ENCODE results near the gene NDUFAF5. TPM values are rescaled to one million over a fixed set of nuclear protein-coding genes. Genes with fewer than 3 reads are reported as not detected.

The NDUFAF5 gene
- total RNA-seq, 2 experiments from 2014 or later = 22.0 to 24.3 TPM

DNA sequence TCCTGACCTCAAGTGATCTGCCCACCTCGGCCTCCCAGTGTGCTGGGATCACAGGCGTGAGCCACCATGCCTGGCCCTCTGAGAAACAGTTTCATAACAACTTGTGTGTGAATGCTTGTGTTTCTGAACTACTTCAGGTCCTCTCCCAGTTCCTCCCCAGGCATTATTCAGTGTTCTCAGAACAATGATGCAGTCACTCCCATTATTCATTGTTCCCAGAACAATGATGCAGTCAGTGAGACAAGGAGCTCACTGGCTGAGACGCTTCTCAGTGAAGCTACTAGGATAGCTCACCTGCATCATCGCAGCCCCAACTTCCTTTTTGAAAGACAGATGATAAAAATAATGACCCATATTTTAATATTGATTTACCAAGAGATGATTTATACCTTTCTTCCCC, 71.5 kb downstream of the NDUFAF5 start:
- DNase-seq (no peak), ATAC-seq (no peak)
- Mint-ChIP-seq H3K27me3 (peaks cover 6% of the 10 kb centered on the region), H3K4me3 (no peak overlapping the region), H3K36me3 (ENCODE audit: low read depth) (no peaks in the 10 kb centered on the region), H3K9me3 (ENCODE audit: low read depth) (no peaks in the 10 kb centered on the region), H3K27ac (no peak overlapping the region), H3K4me1 (no peaks in the 10 kb centered on the region)
- intact Hi-C loops (cut with DNase I, micrococcal nuclease) = no loop called here
- ChIA-PET POLR2A (interaction anchor here (0.7 kb wide), 1 partner anchor 79 kb away, joined by 3 read pairs; no protein-coding TSS in a partner anchor), CTCF (no interaction called here)

DNA sequence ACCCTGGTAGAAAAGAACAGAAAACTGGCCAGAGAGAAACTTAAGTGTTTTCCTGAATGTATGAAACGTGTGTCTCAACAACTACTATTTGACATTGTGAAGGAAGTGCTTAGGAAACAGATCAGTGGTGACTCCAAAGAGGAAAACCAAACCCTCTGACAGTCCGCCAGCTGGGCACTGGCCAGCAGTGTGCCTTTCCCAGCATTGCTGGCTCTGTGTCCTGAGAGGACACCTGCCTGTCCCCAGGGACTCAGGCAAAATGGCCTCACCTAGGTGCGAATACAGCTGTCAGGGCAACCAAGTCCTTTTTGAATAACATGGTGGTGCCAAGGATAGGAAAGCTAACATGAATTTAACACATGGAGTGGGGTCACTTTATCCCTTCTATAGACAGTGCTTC, 72.5 kb downstream of the NDUFAF5 start:
- CTCF ChIA-PET = no interaction called here

DNA sequence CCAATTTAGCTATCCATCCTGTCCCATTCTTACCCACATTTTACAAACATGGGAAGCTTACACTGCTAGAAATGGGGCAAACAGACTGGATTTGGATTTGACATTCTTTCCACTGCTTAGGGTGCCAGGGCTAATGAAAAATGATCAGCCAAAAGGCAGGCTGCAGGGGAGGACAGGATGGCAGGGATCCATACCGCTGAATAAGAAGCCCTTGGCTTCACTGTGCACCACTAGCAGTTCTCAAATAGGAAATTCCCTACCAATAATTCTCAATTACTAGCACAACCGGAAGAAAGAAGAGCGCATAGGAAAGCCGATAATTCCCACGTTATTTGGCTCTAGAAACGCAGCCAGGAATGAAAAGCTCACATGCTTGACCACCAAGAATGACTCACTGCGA, 73.1 kb downstream of the NDUFAF5 start:
- POLR2A ChIA-PET = no interaction called here
- Mint-ChIP-seq H3K36me3 (ENCODE audit: low read depth) (no peaks in the 10 kb centered on the region), H3K27me3 (peaks cover 10% of the 10 kb centered on the region), H3K4me1 (no peaks in the 10 kb centered on the region), H3K27ac (no peak overlapping the region), H3K9me3 (ENCODE audit: low read depth) (no peaks in the 10 kb centered on the region), H3K4me3 (no peak overlapping the region)
- ATAC-seq = no peak
- CTCF ChIA-PET = no interaction called here
- DNase-seq = no peak
- intact Hi-C loops (cut with DNase I, micrococcal nuclease) = no loop called here

More for the DNA sequence above, 72.5 kb downstream of the NDUFAF5 start:
- no peaks in the 10 kb centered on the region for H3K9me3 Mint-ChIP-seq (ENCODE audit: low read depth)
- no peak for DNase-seq
- intact Hi-C loops (cut with DNase I, micrococcal nuclease) = no loop called here
- H3K4me3 Mint-ChIP-seq = no peak overlapping the region
- no peak for ATAC-seq
- H3K27ac Mint-ChIP-seq = no peak overlapping the region
- POLR2A ChIA-PET = no interaction called here
- H3K27me3 Mint-ChIP-seq = peaks cover 10% of the 10 kb centered on the region
- no peaks in the 10 kb centered on the region for H3K4me1 Mint-ChIP-seq
- H3K36me3 Mint-ChIP-seq (ENCODE audit: low read depth) = no peaks in the 10 kb centered on the region

DNA sequence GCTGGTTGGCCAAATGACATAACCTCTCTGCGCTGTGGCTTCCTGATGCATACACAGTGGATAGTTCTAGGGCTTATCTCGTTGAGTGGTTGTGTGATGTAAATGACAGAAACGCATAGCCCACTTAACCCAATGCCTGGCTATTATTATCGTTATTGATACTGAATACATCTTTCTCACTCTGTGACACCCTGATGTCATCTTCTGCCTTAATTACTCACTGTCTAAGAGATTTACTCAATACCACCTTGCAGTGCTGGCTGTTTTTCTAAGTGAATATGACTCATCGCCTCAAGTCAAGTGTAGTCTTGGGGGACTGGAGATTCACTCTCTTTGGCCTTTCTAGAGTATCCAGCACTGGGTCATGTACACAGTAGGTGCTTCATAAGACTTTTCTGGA, 73.6 kb downstream of the NDUFAF5 start:
- Mint-ChIP-seq H3K9me3 (ENCODE audit: low read depth) (no peaks in the 10 kb centered on the region), H3K36me3 (ENCODE audit: low read depth) (no peaks in the 10 kb centered on the region), H3K4me1 (no peaks in the 10 kb centered on the region), H3K27me3 (peaks cover 10% of the 10 kb centered on the region), H3K27ac (no peak overlapping the region), H3K4me3 (no peak overlapping the region)
- POLR2A ChIA-PET = no interaction called here
- DNase-seq = no peak
- CTCF ChIA-PET = no interaction called here
- ATAC-seq = no peak
- intact Hi-C loops (cut with DNase I, micrococcal nuclease) = no loop called here

GRCh38 chr20:13858871-13859270, 74.0 kb downstream of the NDUFAF5 start:
- no peak for ATAC-seq
- H3K4me3 Mint-ChIP-seq = no peak overlapping the region
- no peaks in the 10 kb centered on the region for H3K36me3 Mint-ChIP-seq (ENCODE audit: low read depth)

DNA sequence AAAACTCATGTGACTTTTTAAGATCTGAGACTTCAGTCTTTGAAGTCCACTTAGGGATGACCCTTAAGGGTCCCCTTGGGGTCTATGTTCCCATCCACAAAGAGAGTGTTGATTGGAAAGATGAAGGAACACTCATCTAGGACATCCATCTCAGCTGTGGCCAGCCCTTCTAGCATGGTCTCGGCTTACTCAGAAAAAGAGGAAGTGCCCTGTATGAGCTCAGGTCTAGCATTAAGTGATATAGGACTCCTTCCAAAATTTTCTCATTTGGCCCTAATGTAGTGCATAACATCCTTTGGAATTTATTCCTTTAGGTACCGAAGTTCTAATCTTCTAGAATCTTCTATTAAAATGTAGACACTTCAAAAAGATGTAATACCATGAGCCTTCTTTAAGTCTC, 77.4 kb downstream of the NDUFAF5 start:
- no peak overlapping the region for H3K27ac Mint-ChIP-seq
- no peak for DNase-seq
- H3K4me1 Mint-ChIP-seq = no peaks in the 10 kb centered on the region
- peaks cover 12% of the 10 kb centered on the region for H3K27me3 Mint-ChIP-seq
- H3K4me3 Mint-ChIP-seq = no peak overlapping the region
- no peaks in the 10 kb centered on the region for H3K36me3 Mint-ChIP-seq (ENCODE audit: low read depth)
- ChIA-PET POLR2A (no interaction called here), CTCF (no interaction called here)
- no peak for ATAC-seq
- intact Hi-C loops (cut with DNase I, micrococcal nuclease) = no loop called here
- no peaks in the 10 kb centered on the region for H3K9me3 Mint-ChIP-seq (ENCODE audit: low read depth)

More at GRCh38 chr20:13858871-13859270, 74.0 kb downstream of the NDUFAF5 start:
- Mint-ChIP-seq H3K9me3 (ENCODE audit: low read depth) (no peaks in the 10 kb centered on the region), H3K27ac (no peak overlapping the region), H3K27me3 (peaks cover 10% of the 10 kb centered on the region), H3K4me1 (no peaks in the 10 kb centered on the region)
- POLR2A ChIA-PET = no interaction called here
- CTCF ChIA-PET = no interaction called here
- no peak for DNase-seq
- intact Hi-C loops (cut with DNase I, micrococcal nuclease) = no loop called here

DNA sequence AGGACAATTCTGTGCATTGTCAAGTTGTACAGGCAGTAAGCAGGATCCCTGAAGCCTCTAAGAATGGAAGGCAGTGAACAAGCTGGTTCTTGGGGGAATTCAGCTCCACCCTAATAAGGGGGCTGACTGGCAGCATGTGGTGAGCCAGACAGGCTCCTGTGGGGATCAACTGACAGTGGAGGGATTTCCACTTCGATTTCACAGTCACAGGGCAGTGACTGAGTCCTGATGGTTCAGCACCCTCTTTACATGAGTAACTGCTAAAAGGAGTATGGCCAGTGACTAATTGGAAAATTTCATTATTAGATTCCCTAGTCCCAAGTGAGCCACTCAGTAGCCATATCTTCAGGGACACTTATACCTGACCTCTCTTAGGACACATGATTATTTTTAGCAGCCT, 78.4 kb downstream of the NDUFAF5 start:
- no peak overlapping the region for H3K4me3 Mint-ChIP-seq
- no peaks in the 10 kb centered on the region for H3K4me1 Mint-ChIP-seq
- no peaks in the 10 kb centered on the region for H3K9me3 Mint-ChIP-seq (ENCODE audit: low read depth)
- DNase-seq = no peak
- ChIA-PET CTCF (no interaction called here), POLR2A (no interaction called here)
- no peaks in the 10 kb centered on the region for H3K36me3 Mint-ChIP-seq (ENCODE audit: low read depth)
- no peak for ATAC-seq
- H3K27me3 Mint-ChIP-seq = peaks cover 12% of the 10 kb centered on the region
- no peak overlapping the region for H3K27ac Mint-ChIP-seq
- intact Hi-C loops (cut with DNase I, micrococcal nuclease) = no loop called here

DNA sequence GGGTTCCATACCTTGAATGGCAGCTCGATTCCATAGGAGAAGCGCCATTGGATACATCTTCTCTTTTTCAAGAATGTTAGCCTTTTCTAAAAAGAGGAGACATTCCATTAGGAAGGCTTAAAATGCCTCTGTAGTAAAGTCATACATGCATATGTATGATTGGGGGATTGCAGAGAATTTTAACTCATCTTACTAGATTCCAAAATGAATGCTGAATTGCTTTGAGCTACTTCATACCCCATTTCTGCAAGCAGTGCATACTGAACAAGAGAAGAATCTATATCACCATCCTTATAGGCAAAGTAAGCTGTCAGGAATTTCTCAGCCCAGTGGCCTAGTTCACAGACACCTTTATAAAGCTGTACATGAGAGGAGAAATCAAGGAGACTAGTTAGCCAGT, 80.3 kb downstream of the NDUFAF5 start:
- intact Hi-C loops (cut with DNase I, micrococcal nuclease) = no loop called here
- DNase-seq (no peak), ATAC-seq (no peak)
- Mint-ChIP-seq H3K9me3 (ENCODE audit: low read depth) (no peaks in the 10 kb centered on the region), H3K36me3 (ENCODE audit: low read depth) (no peaks in the 10 kb centered on the region), H3K27me3 (peaks cover 12% of the 10 kb centered on the region), H3K4me1 (no peaks in the 10 kb centered on the region), H3K4me3 (no peak overlapping the region), H3K27ac (no peak overlapping the region)
- ChIA-PET CTCF (interaction anchor here (0.7 kb wide), 1 partner anchor 10 kb away, joined by 3 read pairs; no protein-coding TSS in a partner anchor), POLR2A (no interaction called here)

GRCh38 chr20:13865791-13866351, 81.0 kb downstream of the NDUFAF5 start:
- ATAC-seq (no peak), DNase-seq (no peak)
- peaks cover 12% of the 10 kb centered on the region for H3K27me3 Mint-ChIP-seq
- intact Hi-C loops (cut with DNase I, micrococcal nuclease) = no loop called here
- H3K4me3 Mint-ChIP-seq = no peak overlapping the region
- H3K4me1 Mint-ChIP-seq = no peaks in the 10 kb centered on the region
- POLR2A ChIA-PET = no interaction called here
- H3K9me3 Mint-ChIP-seq (ENCODE audit: low read depth) = no peaks in the 10 kb centered on the region
- no peak overlapping the region for H3K27ac Mint-ChIP-seq
- CTCF ChIA-PET = interaction anchor here (0.7 kb wide), 1 partner anchor 9 kb away, joined by 3 read pairs; no protein-coding TSS in a partner anchor
- H3K36me3 Mint-ChIP-seq (ENCODE audit: low read depth) = no peaks in the 10 kb centered on the region

DNA sequence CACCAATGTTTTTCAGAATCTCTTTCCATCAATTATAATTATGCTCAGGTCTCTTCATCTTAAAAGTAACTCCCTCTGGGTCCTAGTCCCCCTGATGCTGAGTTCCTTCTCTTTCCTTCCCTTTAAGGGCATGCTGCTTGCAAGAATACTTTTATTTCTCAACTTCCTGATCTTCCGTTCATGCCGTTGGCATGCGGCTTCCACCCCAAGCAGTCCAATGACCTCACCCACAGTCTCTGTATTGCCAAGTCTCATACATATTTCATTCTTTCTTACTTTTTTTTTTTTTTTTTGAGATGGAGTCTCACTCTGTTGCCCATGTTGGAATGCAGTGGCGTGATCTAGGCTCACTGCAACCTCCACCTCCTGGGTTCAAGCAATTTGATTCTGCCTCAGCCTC, 83.5 kb downstream of the NDUFAF5 start:
- DNase-seq (no peak), ATAC-seq (no peak)
- Mint-ChIP-seq H3K27ac (no peak overlapping the region), H3K27me3 (peaks cover 7% of the 10 kb centered on the region), H3K36me3 (ENCODE audit: low read depth) (no peaks in the 10 kb centered on the region), H3K4me1 (no peaks in the 10 kb centered on the region), H3K4me3 (no peak overlapping the region), H3K9me3 (ENCODE audit: low read depth) (no peaks in the 10 kb centered on the region)
- intact Hi-C loops (cut with DNase I, micrococcal nuclease) = no loop called here
- POLR2A ChIA-PET = no interaction called here
- CTCF ChIA-PET = no interaction called here

- no peak for DNase-seq
- ChIA-PET POLR2A (no interaction called here), CTCF (no interaction called here)
- Mint-ChIP-seq H3K4me1 (no peaks in the 10 kb centered on the region), H3K36me3 (ENCODE audit: low read depth) (no peaks in the 10 kb centered on the region), H3K27ac (no peak overlapping the region), H3K9me3 (ENCODE audit: low read depth) (no peaks in the 10 kb centered on the region), H3K4me3 (no peak overlapping the region), H3K27me3 (peaks cover 5% of the 10 kb centered on the region)
- intact Hi-C loops (cut with DNase I, micrococcal nuclease) = no loop called here
- ATAC-seq = no peak
Measured at GRCh38 chr20:13870170-13870748, 85.4 kb downstream of the NDUFAF5 start.

All from activated CD4-positive, alpha-beta T cell treated with anti-CD3 and anti-CD28 coated beads for 36 hours (primary cell).